Mesenchymal stem cell (in vitro differentiated cells and primary cell): ENCODE results near the gene NTRK3.
"Not testable (repeated sequence)": the region's sequence is repeated elsewhere in the genome, so short reads cannot be mapped to it uniquely, and the experiment has no call there.

Experiments used
- DNase-seq: peaks from one replicate; pipeline ENCODE4 v3.0.0-alpha.2; 2013
- H2AFZ ChIP-seq: one replicate; pipeline ENCODE4 v1.6.1; 2013; ENCODE audit warnings: low read depth, mild to moderate bottlenecking, control low read depth, inconsistent platforms, low read length, moderate library complexity
- H2AK5ac ChIP-seq: 2 replicates; pipeline ENCODE4 v1.6.1; 2013; ENCODE audit warnings: low read length, moderate library complexity, mild to moderate bottlenecking, inconsistent platforms; ENCODE audit not compliant: severe bottlenecking
- H2BK120ac ChIP-seq: one replicate; pipeline ENCODE4 v1.6.1; 2013; ENCODE audit warnings: low read depth, mild to moderate bottlenecking, inconsistent platforms, low read length, moderate library complexity
- H2BK12ac ChIP-seq, 2 experiments: one replicate each; pipeline ENCODE4 v1.6.1; 2013; ENCODE audit warnings: inconsistent platforms in 2 of 2, low read length in 2 of 2, mild to moderate bottlenecking in 2 of 2, moderate library complexity in 2 of 2, control low read depth in 1 of 2
- H2BK15ac ChIP-seq: one replicate; pipeline ENCODE4 v1.6.1; 2013; ENCODE audit warnings: mild to moderate bottlenecking, low read depth, inconsistent platforms; ENCODE audit not compliant: poor library complexity, severe bottlenecking
- H2BK5ac ChIP-seq: 2 replicates; pipeline ENCODE4 v1.6.1; 2013; ENCODE audit warnings: low read depth, mild to moderate bottlenecking, low read length, control low read depth, inconsistent platforms; ENCODE audit not compliant: poor library complexity, severe bottlenecking
- H3K14ac ChIP-seq, 2 experiments: one replicate each; pipeline ENCODE4 v1.6.1; 2013; ENCODE audit warnings: inconsistent platforms in 2 of 2, low read length in 2 of 2, control low read depth in 1 of 2, mild to moderate bottlenecking in 1 of 2, moderate library complexity in 1 of 2
- H3K18ac ChIP-seq, 2 experiments: one replicate each; pipeline ENCODE4 v1.6.1; 2013; ENCODE audit warnings: inconsistent platforms in 2 of 2, low read length in 2 of 2, control low read depth in 1 of 2, low read depth in 1 of 2, mild to moderate bottlenecking in 1 of 2
- H3K23ac ChIP-seq, 2 experiments: one replicate each; pipeline ENCODE4 v1.6.1; 2013; ENCODE audit warnings: inconsistent platforms in 2 of 2, low read length in 2 of 2, mild to moderate bottlenecking in 2 of 2, moderate library complexity in 2 of 2, control low read depth in 1 of 2
- H3K27ac ChIP-seq: 2 replicates; pipeline ENCODE4 v1.5.1; 2013; ENCODE audit warnings: mild to moderate bottlenecking, moderate library complexity, low read length, control low read depth, inconsistent platforms; ENCODE audit not compliant: poor library complexity, severe bottlenecking
- H3K27me3 ChIP-seq, 2 experiments: 2 replicates each; pipeline versions ENCODE4 v1.6.1 to v1.7.0; 2013; ENCODE audit warnings: low read length in 2 of 2, mild to moderate bottlenecking in 2 of 2, moderate library complexity in 2 of 2, control low read depth in 1 of 2, inconsistent platforms in 1 of 2; ENCODE audit not compliant: control insufficient read depth in 1 of 2, insufficient read depth in 1 of 2
- H3K36me3 ChIP-seq, 2 experiments: 2 replicates each; pipeline versions ENCODE4 v1.6.1 to v1.7.0; 2013; ENCODE audit warnings: low read length in 2 of 2, control low read depth in 1 of 2, inconsistent platforms in 1 of 2, low read depth in 1 of 2, mild to moderate bottlenecking in 1 of 2; ENCODE audit not compliant: insufficient read depth in 2 of 2, control insufficient read depth in 1 of 2
- H3K4ac ChIP-seq, 2 experiments: one replicate each; pipeline ENCODE4 v1.6.1; 2013; ENCODE audit warnings: inconsistent platforms in 2 of 2, low read length in 2 of 2, mild to moderate bottlenecking in 2 of 2, moderate library complexity in 2 of 2, control low read depth in 1 of 2, low read depth in 1 of 2
- H3K4me1 ChIP-seq: 2 replicates; pipeline ENCODE4 v1.6.1; 2013; ENCODE audit warnings: low read depth, low read length, control low read depth; ENCODE audit not compliant: control insufficient read depth, insufficient read depth
- H3K4me2 ChIP-seq: 2 replicates; pipeline ENCODE4 v1.6.1; 2013; ENCODE audit warnings: low read length, mild to moderate bottlenecking, inconsistent platforms; ENCODE audit not compliant: poor library complexity, severe bottlenecking
- H3K4me3 ChIP-seq, 2 experiments: 2 replicates each; pipeline versions ENCODE4 v1.5.1 to v1.7.0; 2013; ENCODE audit warnings: low read length in 2 of 2, mild to moderate bottlenecking in 2 of 2, control low read depth in 1 of 2, low read depth in 1 of 2; ENCODE audit not compliant: insufficient read depth in 1 of 2
- H3K79me1 ChIP-seq: replicated peaks from 2 replicates; pipeline ENCODE4 v1.6.1; 2013; ENCODE audit warnings: mild to moderate bottlenecking, control low read depth, low read length, inconsistent platforms; ENCODE audit not compliant: poor library complexity, severe bottlenecking
- H3K9ac ChIP-seq: 2 replicates; pipeline ENCODE4 v1.7.0; 2013; ENCODE audit warnings: mild to moderate bottlenecking, low read length, moderate library complexity
- H3K9me3 ChIP-seq: 2 replicates; pipeline ENCODE4 v1.7.0; 2013; ENCODE audit warnings: mild to moderate bottlenecking, low read length; ENCODE audit not compliant: control insufficient read depth
- H4K8ac ChIP-seq: one replicate; pipeline ENCODE4 v1.6.1; 2013; ENCODE audit warnings: inconsistent platforms, mild to moderate bottlenecking, low read length, moderate library complexity
- H4K91ac ChIP-seq: one replicate; pipeline ENCODE4 v1.6.1; 2013; ENCODE audit warnings: mild to moderate bottlenecking, low read length, inconsistent platforms
- WGBS: methylation state at CpG from one replicate; pipeline ENCODE4 v1.1.7; 2013; ENCODE audit warnings: mixed read lengths; 5-methylcytosine and 5-hydroxymethylcytosine counted together

Gene NTRK3

DNA sequence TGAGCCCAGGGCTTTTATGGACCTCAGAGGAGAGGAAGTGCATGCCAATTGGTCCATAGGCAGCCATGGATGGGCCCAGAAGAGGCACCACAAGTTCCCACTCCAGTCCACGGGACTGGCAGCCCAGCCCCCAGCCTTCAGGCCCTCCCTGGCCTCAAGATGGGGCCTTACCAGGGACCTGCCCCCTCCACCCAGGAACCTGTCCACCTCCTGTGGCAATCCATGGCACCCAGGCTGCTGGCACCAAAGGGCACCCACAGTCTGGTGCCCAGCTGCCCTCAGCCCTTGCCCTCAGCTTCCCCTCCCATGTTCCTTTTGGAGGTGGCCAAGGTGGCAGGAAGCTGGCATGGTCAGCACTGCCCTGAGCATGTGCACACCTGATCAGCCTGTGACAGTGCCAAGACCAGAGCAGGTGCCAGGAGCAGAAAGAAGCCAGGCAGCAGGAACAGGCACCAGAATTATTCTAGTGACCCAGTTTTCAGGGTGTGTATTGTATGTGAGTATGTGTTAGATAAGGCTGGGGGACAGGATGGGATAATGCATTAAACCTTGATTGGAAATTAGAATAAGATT, 415.0 kb downstream of the NTRK3 start:
- H3K9ac ChIP-seq = no peak overlapping the region
- H4K91ac ChIP-seq = no peak overlapping the region
- H3K4me3 ChIP-seq = no peak overlapping the region
- H3K79me1 ChIP-seq = no peaks in the 10 kb centered on the region
- H2BK120ac ChIP-seq = no peak overlapping the region
- no peak for DNase-seq
- no peak overlapping the region for H2AK5ac ChIP-seq
- no peak overlapping the region for H3K23ac ChIP-seq
- no peak overlapping the region for H3K27ac ChIP-seq
- 40% methylated on average over 1 of the region's 1 CpG for WGBS
- no peak overlapping the region for H2AFZ ChIP-seq
- H3K36me3 ChIP-seq = no peaks in the 10 kb centered on the region
- H2BK5ac ChIP-seq = no peak overlapping the region
- H3K4me2 ChIP-seq = no peak overlapping the region
- H3K4me1 ChIP-seq = no peaks in the 10 kb centered on the region
- H3K14ac ChIP-seq = peak overlapping the region in 1 of 2 experiments; percentile 35
- H4K8ac ChIP-seq = no peak overlapping the region
- H3K27me3 ChIP-seq = peaks cover 0 to 8% of the 10 kb centered on the region in 2 experiments
- H2BK12ac ChIP-seq = no peak overlapping the region
- H2BK15ac ChIP-seq = no peak overlapping the region
- H3K9me3 ChIP-seq = peaks cover 7% of the 10 kb centered on the region
- H3K4ac ChIP-seq = no peak overlapping the region
- no peak overlapping the region for H3K18ac ChIP-seq

DNA sequence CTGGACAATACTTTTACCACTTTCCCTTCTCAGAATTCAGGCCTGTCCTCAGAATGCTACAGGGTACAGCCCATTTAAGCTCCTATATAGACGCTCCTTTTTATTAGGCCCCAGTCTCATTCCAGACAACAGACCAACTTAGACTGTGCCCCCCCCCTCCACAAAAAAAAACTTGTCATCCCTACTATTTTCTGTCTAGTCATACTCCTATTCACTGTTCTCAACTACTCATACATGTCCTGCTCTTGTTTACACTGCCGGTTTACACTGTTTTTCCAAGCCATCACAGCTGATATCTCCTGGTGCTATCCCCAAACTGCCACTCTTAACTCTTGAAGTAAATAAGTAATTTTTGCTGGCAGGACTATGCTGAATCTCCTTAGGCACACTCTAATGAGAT, 420.7 kb downstream of the NTRK3 start:
- H3K36me3 ChIP-seq, H4K8ac ChIP-seq, H3K14ac ChIP-seq, H2BK12ac ChIP-seq, H3K4me3 ChIP-seq, H3K27me3 ChIP-seq, H3K27ac ChIP-seq, H3K4me1 ChIP-seq, H2BK15ac ChIP-seq, H2BK120ac ChIP-seq, H2AFZ ChIP-seq, H3K4me2 ChIP-seq, H3K4ac ChIP-seq, H2AK5ac ChIP-seq, H4K91ac ChIP-seq, H3K9ac ChIP-seq, H3K79me1 ChIP-seq, H3K23ac ChIP-seq, H2BK5ac ChIP-seq, H3K9me3 ChIP-seq, DNase-seq, H3K18ac ChIP-seq: not testable (repeated sequence)
- WGBS = 100% methylated on average over 1 of the region's 2 CpGs

DNA sequence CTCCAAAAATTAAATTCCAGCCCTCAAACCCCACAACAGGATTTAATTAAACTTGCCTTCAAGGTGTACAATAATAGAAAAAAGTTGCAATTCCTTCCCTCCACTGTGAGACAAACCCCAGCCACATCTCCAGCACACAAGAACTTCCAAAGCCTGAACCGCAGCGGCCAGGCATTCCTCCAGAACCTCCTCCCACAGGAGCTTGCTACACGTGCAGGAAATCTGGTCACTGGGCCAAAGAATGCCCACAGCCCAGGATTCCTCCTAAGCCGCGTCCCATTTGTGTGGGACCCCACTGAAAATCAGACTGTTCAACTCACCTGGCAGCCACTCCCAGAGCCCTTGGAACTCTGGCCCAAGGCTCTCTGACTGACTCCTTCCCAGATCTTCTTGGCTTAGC, 423.2 kb downstream of the NTRK3 start:
- not testable (repeated sequence) for H2AK5ac ChIP-seq, H3K4me3 ChIP-seq, H3K9ac ChIP-seq, H3K36me3 ChIP-seq, H3K23ac ChIP-seq, H2BK5ac ChIP-seq, H3K4me1 ChIP-seq, H4K91ac ChIP-seq, H3K27me3 ChIP-seq, H3K9me3 ChIP-seq, H2BK120ac ChIP-seq, H3K79me1 ChIP-seq, H4K8ac ChIP-seq, H3K4me2 ChIP-seq, DNase-seq, H3K27ac ChIP-seq, H3K4ac ChIP-seq, H3K18ac ChIP-seq, H2BK12ac ChIP-seq, H3K14ac ChIP-seq, H2BK15ac ChIP-seq, H2AFZ ChIP-seq
- 90% methylated on average over 5 of the region's 5 CpGs for WGBS

DNA sequence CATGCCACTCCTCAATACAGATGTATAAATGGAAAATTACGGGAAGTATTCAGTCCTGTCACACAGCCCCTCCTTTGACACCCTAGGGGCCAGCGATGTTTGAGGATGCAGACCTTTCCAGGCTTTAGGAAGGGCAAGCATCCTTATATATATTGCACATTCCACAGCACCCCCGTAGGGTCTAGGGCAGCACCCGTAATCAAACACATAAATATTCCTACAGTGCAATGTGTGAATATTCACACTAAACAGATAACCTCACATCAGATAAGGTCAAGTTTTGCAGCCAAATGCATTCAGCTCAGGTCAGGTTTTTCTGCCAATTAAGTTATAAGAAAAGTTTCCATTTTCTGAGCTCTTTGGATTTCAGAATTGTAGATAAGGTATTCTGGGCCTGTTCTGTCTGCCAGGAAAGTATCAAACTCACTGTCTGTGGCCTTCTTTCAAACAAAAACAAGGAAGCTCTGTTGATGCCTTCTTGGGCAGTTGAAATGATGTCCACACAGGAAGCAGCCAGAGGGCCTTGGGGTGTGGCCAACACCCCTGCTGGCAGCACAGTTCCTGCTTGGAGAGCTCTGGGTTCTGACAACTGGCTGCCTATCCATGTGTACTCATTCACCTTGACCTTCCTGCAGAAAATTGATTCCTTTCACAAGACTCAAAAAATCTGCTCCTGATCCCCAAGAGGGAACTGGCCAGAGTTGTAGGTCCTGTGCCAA, 427.0 kb downstream of the NTRK3 start:
- Histone ChIP-seq H2AFZ (no peak overlapping the region), H3K4me2 (no peak overlapping the region), H2BK5ac (no peak overlapping the region), H2BK12ac (no peak overlapping the region), H3K4me1 (no peaks in the 10 kb centered on the region), H2AK5ac (no peak overlapping the region), H3K27ac (no peak overlapping the region), H4K8ac (no peak overlapping the region), H2BK120ac (no peak overlapping the region), H3K4me3 (no peak overlapping the region), H3K9me3 (peaks cover 4% of the 10 kb centered on the region), H3K79me1 (no peaks in the 10 kb centered on the region), H3K23ac (no peak overlapping the region), H3K18ac (no peak overlapping the region), H3K4ac (no peak overlapping the region), H3K9ac (no peak overlapping the region), H2BK15ac (no peak overlapping the region), H4K91ac (no peak overlapping the region), H3K27me3 (peaks cover 0 to 9% of the 10 kb centered on the region in 2 experiments), H3K14ac (no peak overlapping the region), H3K36me3 (no peaks in the 10 kb centered on the region)
- DNase-seq = no peak
- WGBS = 76% methylated on average over 4 of the region's 4 CpGs
